GM21717 (cell line): ENCODE results near the gene IFIT5.
"Not testable (repeated sequence)": the region's sequence is repeated elsewhere in the genome, so short reads cannot be mapped to it uniquely, and the experiment has no call there.

Experiments used
- ATAC-seq: cut with Tn5 transposase; IDR thresholded peaks from one replicate; pipeline ENCODE4 v1.9.1; 2021; ENCODE audit warnings: mild to moderate bottlenecking, moderate library complexity; ENCODE audit not compliant: unreplicated experiment

The IFIT5 gene

GRCh38 chr10:89391907-89392756 lies 22.2 kb upstream of the IFIT5 start, which contains the start of gene IFIT1:
Gene IFIT1, plus strand, starts transcription at chr10:89392623. Its CDS starts 90 bp downstream, at chr10:89392713.
- ATAC-seq, result peak; percentile 84

GRCh38 chr10:89392974-89393373 lies 21.4 kb upstream of the IFIT5 start:
- ATAC-seq, result no peak

GRCh38 chr10:89393898-89394297 lies 20.5 kb upstream of the IFIT5 start:
- no peak for ATAC-seq

- ATAC-seq, result no peak
These were observed 19.2 kb upstream of the IFIT5 start for GRCh38 chr10:89395141-89395540.

- ATAC-seq, result no peak
These were observed 16.2 kb upstream of the IFIT5 start for GRCh38 chr10:89398003-89398749.

GRCh38 chr10:89399956-89400355 lies 14.4 kb upstream of the IFIT5 start:
- no peak for ATAC-seq

- ATAC-seq, result no peak
These were observed 11.3 kb upstream of the IFIT5 start for GRCh38 chr10:89403043-89403442.

GRCh38 chr10:89404104-89405047 lies 10.0 kb upstream of the IFIT5 start:
- ATAC-seq, result no peak

GRCh38 chr10:89406178-89406577 lies 8.2 kb upstream of the IFIT5 start:
- not testable (repeated sequence) for ATAC-seq

GRCh38 chr10:89407792-89408191 lies 6.6 kb upstream of the IFIT5 start:
- not testable (repeated sequence) for ATAC-seq

- ATAC-seq, result not testable (repeated sequence)
These were observed 5.1 kb upstream of the IFIT5 start for GRCh38 chr10:89409282-89409681.

- not testable (repeated sequence) for ATAC-seq
These were observed 3.8 kb upstream of the IFIT5 start for GRCh38 chr10:89410551-89410950.

- not testable (repeated sequence) for ATAC-seq
These were observed 3.2 kb upstream of the IFIT5 start for GRCh38 chr10:89411135-89411534.

GRCh38 chr10:89412276-89412675 lies 2.1 kb upstream of the IFIT5 start:
- ATAC-seq, result not testable (repeated sequence)

- no peak for ATAC-seq
These were observed 913 bp upstream of the IFIT5 start for GRCh38 chr10:89413398-89413912.

- ATAC-seq, result peak; percentile 35
These were observed 782 bp downstream of the IFIT5 start for GRCh38 chr10:89414879-89415821.

GRCh38 chr10:89416465-89416864 lies 2.1 kb downstream of the IFIT5 start:
- ATAC-seq, result no peak

GRCh38 chr10:89419548-89419947 lies 5.2 kb downstream of the IFIT5 start:
- no peak for ATAC-seq

- no peak for ATAC-seq
These were observed 6.7 kb downstream of the IFIT5 start for GRCh38 chr10:89421018-89421476.
